HG03469 (cell line): ENCODE data around the gene KLK13.

Experiments
- ATAC-seq: cut with Tn5 transposase; IDR thresholded peaks from one replicate; pipeline ENCODE4 v1.9.1; 2021; ENCODE audit warnings: mild to moderate bottlenecking, moderate library complexity, moderate number of reproducible peaks; ENCODE audit not compliant: unreplicated experiment

KLK13 gene

GRCh38 chr19:51093101-51093500 lies 28.2 kb upstream of the KLK13 start:
- ATAC-seq, result no peak

DNA sequence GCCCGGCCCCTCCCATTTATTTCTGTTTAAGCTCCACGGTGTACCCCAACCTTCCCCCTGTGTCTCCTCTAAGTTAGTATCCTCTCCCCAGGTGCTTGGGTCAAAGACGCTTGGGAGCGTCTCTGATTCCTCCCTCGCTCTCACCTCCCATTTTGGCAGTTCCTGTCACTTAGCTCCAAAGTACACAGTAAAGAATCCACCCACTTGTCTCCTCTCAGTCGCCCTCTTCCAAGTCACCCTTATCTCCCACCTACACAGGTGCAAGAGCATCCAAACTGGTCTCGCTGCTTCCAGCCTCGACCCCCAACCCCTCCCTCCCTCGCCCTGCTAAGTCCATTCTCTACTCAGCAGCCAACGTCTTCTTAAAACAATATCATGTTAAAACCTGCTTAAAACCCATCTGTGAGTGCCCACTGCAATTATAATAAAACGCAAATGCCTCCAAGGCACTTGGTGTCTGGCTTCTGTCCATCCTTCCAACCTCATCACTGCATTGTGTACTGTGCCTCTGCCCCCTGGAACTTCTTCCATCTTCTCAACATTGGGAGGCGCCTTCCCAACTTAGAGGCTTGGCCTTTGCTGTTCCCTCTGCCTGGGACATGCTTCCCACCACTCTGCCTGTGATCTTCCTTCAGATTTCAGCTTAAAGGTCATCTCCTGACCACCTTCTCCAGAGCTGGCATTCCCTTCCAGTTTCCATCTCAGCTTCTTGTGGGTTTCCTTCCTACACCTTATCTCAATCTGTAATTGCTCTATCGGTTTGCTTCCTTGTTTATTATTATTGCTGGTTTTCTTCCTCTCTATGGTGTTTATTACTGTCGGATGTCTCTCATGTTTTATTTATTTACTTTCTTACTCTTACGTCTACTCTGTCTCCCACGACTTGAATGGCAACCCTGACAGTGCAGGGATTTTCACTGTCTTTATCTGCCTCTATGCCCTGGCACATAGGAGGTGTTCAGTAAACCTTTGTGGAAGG lies 27.3 kb upstream of the KLK13 start:
- ATAC-seq, result no peak

DNA sequence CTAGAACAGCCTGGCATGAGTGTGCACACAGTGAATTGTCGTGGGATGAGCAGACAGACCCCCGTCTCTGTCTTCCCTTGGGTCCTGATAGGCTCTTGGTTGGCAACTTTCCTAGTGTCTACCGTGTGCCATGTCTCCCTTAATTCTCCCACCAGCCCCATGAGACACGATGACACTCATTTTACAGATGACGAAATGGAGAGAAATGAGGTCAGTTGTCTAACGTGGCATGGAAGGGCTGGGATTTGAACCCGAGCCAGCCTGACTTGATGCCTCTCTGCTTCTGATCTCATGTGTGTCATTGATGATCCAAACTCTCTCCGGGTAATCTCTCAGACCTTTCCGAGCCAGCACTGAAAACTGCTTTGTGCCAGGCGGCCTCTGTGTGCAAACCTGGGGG lies 26.2 kb upstream of the KLK13 start:
- ATAC-seq, result no peak

DNA sequence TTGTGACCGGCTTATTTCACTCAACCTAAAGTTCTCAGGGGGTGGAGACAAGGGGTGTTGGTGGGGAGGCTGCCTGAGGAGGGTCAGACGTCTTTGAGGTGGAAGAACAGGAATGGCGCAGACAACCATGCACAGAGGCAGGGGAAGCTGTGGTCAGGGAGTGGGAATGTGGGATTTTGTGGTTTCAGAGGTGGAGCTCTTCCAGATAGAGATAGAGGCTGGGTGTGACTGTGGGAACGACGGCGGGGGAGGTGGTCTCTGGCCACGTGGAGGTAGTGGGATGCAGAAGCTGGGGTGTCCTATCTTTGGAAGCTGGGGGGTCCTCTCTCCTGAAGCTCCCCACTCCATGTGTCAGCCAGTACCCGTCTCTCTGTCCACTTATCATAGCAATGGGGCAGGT lies 25.6 kb upstream of the KLK13 start:
- ATAC-seq, result no peak

DNA sequence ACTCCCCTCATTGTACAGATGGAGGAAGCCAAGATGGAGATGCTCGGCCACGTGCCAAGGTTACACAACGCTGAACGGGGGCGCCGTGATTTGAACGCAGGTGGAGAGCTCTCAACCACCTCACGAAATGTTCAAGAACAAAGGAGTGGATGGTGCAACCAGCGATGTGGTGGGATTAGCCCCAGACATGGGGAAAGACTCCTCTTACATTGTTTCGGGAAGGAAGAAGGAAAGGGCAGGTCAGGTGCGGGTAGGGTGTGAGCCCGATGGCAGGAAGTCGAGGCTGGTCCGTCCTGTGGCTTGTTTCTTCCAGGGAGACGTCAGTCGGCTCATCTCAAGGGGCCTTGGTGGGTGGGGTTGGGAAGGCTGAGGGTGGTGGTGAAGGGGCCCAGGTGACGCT lies 24.9 kb upstream of the KLK13 start:
- ATAC-seq, result no peak

- ATAC-seq, result no peak
These were observed 21.4 kb upstream of the KLK13 start for GRCh38 chr19:51086153-51086850.

DNA sequence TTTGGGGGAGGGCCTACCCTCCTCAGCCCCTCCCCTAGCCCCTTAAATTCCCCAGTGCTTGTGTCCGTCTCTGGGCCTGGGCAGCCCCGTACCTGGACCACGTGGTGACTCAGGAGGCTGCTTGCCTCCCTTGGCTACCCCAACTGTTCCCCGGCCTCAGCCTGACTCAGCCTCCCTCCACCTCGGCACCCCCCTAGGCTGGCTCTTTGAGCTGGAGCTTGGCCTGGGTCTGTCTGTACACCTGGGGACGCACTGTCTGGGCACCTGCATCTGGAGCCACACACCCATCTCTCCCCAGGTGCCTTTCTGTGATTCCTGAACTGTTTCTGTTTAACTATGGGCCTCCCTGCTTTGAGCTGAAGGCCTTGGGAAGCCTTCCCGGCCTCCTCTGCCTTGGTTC lies 19.6 kb upstream of the KLK13 start:
- no peak for ATAC-seq

DNA sequence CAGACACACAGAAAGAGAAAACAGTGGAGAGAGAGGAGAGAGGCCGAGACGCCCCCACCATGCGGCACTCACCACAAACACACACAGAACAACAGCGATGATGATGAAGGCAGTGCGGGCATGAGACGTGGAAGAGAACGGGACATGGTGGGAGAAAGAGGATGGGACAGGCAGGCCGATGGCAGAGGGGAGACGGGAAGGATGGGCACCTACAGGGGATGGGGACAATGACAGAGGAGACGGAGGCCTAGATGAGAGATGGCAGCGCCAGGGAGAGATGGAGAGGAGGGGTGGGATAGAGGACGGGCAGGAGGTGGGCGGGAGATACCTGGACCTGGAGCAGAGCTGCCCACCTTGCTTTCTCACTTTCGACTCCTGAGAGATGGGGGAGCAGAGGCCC lies 18.9 kb upstream of the KLK13 start:
- no peak for ATAC-seq

GRCh38 chr19:51083181-51083580 lies 18.3 kb upstream of the KLK13 start:
- ATAC-seq, result no peak

GRCh38 chr19:51082611-51083010 lies 17.7 kb upstream of the KLK13 start, which contains the start of gene KLK14:
KLK14 (minus strand) TSS chr19:51082887; CDS start chr19:51082614, 273 bp downstream.
- no peak for ATAC-seq

- ATAC-seq, result no peak
These were observed 16.6 kb upstream of the KLK13 start for GRCh38 chr19:51081476-51081875.

DNA sequence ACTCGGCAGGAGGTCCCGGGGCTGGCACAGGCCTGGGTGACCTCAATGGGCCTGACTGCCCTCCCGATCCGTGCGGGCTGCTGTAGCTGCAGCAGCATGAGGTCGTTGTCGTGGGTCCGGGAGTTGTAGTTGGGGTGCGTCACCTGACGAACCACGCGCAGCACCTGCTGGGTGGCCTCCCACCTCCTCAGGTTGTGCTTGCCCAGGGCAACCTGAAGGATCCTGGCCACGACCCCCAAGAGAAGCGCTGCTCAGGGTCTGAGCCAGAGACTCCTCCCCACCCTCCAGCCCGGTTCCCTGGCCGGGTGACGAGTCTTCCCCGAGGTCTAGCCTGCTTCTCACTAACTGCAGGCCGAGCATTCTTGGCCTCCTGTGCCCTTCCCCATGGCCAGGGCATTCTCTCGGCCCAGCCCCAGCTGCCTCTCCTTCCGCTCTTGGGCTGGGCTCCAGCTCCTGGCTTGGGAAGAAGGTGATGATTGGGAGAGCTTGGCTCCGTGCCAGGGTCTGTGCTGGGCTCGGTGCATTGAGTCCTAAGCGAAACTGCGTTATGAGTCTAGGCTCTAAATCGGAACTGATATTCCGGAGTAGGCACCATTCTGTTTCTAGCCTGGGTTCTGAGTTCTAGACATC lies 14.7 kb upstream of the KLK13 start:
- no peak for ATAC-seq

DNA sequence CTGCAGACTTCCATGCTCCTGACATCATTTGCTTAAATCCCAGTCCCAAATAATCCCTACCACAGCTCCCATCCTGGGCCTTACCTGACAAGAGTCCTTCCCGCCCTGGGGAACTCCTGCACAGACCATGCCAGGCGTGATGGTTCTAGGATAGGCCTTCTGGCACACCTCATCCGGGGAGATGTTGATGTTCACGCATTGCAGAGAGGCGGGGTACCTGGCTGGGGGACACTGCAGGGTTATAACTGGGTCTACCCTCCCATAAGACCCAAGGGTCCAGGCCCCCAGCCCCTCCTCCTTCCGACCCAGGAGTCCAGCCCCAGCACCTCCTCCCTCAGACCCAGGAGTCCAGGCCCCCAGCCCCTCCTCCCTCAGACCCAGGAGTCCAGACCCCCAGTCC lies 13.8 kb upstream of the KLK13 start:
- no peak for ATAC-seq

DNA sequence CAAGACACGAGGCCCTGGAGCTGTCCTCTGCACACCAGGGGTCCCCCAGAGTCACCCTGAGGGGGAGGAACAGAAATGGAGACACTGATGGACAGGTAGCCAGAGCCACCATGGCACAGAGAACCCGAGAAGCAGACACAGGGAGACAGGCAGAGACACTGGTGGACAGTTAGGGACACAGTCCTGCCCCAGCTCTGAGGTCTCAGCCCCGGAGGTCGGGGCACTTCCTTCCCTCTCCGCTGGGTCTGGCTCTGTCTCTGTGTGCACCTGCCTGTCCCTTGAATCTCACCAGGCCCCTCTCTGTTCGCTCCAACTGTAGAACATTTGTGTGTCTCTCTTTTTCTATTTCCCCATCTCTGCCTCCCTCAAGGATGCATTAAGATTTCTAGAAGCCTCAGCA lies 13.2 kb upstream of the KLK13 start:
- ATAC-seq, result no peak

GRCh38 chr19:51076631-51077213 lies 11.8 kb upstream of the KLK13 start:
- ATAC-seq, result no peak

DNA sequence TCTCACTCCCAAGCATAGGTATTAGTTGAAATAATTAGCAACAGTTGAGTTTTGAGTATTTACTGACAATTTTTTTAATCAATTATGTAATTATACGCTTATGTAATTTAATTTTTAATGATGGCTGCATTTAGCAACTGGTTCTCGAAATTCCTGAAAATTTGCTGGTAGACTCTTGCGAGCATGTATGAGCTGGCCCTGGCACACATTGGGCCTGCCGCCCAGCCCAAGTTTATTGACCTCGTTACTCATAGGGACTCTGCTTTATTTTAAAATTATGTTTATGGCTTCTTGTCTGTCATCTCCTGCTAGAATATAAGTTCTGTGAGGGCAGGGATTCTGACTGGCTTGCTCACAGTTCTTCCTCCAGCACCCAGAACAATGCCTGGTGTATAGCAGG lies 11.1 kb upstream of the KLK13 start:
- ATAC-seq, result no peak

DNA sequence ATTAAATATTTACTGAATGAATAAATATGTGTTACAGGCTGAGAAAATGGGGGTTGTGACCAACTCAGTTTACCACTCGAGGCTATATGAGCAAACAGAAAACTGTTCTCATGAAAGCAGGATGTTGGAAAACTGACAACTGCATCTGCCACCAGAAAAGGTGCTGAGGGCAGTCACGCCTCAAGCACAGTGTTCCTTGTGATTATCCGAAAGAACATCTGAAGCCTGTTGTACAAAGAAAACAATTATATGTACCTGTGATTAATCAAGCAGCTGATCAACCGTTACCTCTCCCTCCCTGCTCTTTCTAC lies 6.2 kb upstream of the KLK13 start:
- ATAC-seq, result no peak

- ATAC-seq, result no peak
These were observed 5.6 kb upstream of the KLK13 start for GRCh38 chr19:51070334-51071094.

DNA sequence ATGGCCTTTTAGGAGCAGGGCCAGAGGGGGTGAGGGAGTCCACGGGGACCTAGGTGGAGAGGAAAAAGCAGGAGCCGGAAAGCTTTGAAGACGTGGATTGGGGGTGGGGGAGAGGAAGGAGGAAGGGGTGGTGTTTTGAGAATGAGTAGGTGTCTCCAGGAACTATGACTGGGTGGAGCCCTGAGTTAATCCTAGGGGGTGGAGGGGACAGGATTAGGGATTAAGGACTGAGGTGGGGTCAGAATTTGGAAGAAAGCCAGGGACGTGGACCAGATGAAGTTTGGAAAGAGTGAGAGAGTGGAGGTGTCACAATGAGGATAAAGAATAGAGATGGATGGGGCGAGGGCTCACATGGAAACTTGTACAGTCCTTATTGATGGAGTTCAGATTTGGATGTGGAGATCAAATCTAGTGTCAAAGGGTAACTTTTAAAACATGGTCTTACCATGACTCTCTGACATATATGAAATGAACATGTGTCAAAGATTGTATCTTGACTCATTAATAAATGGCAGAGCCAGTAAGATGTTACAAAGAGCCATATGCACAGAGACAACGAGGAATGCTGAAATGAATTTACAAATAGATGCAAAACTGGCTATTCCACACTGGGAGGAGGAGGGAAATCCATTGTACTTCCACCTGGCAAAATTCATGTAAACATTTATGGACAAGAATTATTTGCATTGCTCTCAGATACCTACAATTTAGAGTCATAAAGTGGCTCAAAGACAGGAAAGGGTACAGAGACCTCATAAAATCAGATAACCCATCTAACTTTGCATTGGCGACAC lies 1.7 kb upstream of the KLK13 start:
- ATAC-seq, result no peak
